ENCODE results near the gene PLB1.

The PLB1 gene

GRCh38 chr2:28582152-28582551 lies 86.3 kb downstream of the PLB1 start:
- TF ChIP-seq CTCF (IDR thresholded peaks at IDR 0.05; ENCODE audit: insufficient read depth, missing control alignments), result no peak
- FAIRE-seq (no peak), DNase-seq (ENCODE audit: insufficient read length, low spot score) (no peak)

- FAIRE-seq, result no peak
- TF ChIP-seq CTCF (IDR thresholded peaks at IDR 0.05; ENCODE audit: insufficient read depth, missing control alignments), result no peak
- no peak for DNase-seq (ENCODE audit: insufficient read length, low spot score)
These were observed 86.7 kb downstream of the PLB1 start for GRCh38 chr2:28582595-28582994.

GRCh38 chr2:28583899-28584553 lies 88.2 kb downstream of the PLB1 start:
- FAIRE-seq (no peak), DNase-seq (ENCODE audit: insufficient read length, low spot score) (no peak)
- TF ChIP-seq CTCF (IDR thresholded peaks at IDR 0.05; ENCODE audit: insufficient read depth, missing control alignments), result no peak

- DNase-seq (ENCODE audit: insufficient read length, low spot score), result no peak
- TF ChIP-seq CTCF (IDR thresholded peaks at IDR 0.05; ENCODE audit: insufficient read depth, missing control alignments), result no peak
- no peak for FAIRE-seq
These were observed 91.0 kb downstream of the PLB1 start for GRCh38 chr2:28586867-28587266.

GRCh38 chr2:28587526-28588291 lies 91.8 kb downstream of the PLB1 start:
- no peak for DNase-seq (ENCODE audit: insufficient read length, low spot score)
- FAIRE-seq, result no peak
- TF ChIP-seq CTCF (IDR thresholded peaks at IDR 0.05; ENCODE audit: insufficient read depth, missing control alignments), result no peak

GRCh38 chr2:28588292-28588670 lies 92.4 kb downstream of the PLB1 start:
- FAIRE-seq (no peak), DNase-seq (ENCODE audit: insufficient read length, low spot score) (no peak)
- TF ChIP-seq CTCF (IDR thresholded peaks at IDR 0.05; ENCODE audit: insufficient read depth, missing control alignments), result no peak

Data from D721Med (cell line).